Measurements from ENCODE around the gene FGF4. TPM values are rescaled to one million over a fixed set of nuclear protein-coding genes. Genes with fewer than 3 reads are reported as not detected.

FGF4 gene
- total RNA-seq, 2 experiments from 2014 or later: not detected

DNA sequence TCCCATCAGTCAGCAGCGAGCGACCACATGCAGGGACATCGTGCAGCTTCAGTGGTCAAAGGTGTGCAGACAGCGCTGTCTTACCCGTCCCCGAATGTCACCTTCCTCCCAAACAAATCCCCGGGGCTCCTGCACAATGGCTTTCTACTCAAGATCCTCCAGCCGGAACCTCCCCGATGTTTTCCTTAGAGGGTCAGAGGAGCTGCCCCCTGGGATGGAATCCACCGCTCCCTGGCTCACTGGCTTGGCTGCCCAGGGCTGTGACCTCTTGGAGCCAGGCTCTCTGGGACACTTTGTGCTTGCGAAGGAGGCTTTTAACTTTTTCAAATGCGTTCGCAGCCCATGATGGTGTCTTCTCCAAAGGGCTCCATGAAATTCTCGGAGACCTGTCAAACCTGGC is 54.0 kb downstream of the FGF4 start:
- H3K4me1 ChIP-seq (ENCODE audit: insufficient read depth, low read length, poor library complexity, severe bottlenecking): peaks cover 9% of the 10 kb centered on the region

More for the DNA sequence above, 54.0 kb downstream of the FGF4 start:
- intact Hi-C loops (cut with micrococcal nuclease; ENCODE audit: unreplicated experiment): no loop called here
- Histone ChIP-seq H3K4me3 (ENCODE audit: low read depth, low read length, poor library complexity, severe bottlenecking) (no peak overlapping the region), H3K79me2 (ENCODE audit: insufficient read depth, low read depth, low read length) (no peaks in the 10 kb centered on the region), H2AFZ (ENCODE audit: low read length) (no peak overlapping the region), H3K9me2 (ENCODE audit: insufficient read depth, low read length) (no peaks in the 10 kb centered on the region), H3K9me3 (ENCODE audit: low read length) (no peaks in the 10 kb centered on the region), H3K36me3 (ENCODE audit: insufficient read depth, low read length) (no peaks in the 10 kb centered on the region), H3K27ac (ENCODE audit: low read depth, low read length, poor library complexity, severe bottlenecking) (no peak overlapping the region), H4K20me1 (ENCODE audit: insufficient read depth, low read length) (no peaks in the 10 kb centered on the region), H3K4me2 (ENCODE audit: low read length) (no peak overlapping the region)
- DNase-seq (ENCODE audit: low spot score): no peak
- ChIA-PET CTCF (ENCODE audit: unreplicated experiment) (no interaction called here), POLR2A (no interaction called here)
- BruUV-seq (replicated peaks): no TSS peak
- TF ChIP-seq, protein P1, sequence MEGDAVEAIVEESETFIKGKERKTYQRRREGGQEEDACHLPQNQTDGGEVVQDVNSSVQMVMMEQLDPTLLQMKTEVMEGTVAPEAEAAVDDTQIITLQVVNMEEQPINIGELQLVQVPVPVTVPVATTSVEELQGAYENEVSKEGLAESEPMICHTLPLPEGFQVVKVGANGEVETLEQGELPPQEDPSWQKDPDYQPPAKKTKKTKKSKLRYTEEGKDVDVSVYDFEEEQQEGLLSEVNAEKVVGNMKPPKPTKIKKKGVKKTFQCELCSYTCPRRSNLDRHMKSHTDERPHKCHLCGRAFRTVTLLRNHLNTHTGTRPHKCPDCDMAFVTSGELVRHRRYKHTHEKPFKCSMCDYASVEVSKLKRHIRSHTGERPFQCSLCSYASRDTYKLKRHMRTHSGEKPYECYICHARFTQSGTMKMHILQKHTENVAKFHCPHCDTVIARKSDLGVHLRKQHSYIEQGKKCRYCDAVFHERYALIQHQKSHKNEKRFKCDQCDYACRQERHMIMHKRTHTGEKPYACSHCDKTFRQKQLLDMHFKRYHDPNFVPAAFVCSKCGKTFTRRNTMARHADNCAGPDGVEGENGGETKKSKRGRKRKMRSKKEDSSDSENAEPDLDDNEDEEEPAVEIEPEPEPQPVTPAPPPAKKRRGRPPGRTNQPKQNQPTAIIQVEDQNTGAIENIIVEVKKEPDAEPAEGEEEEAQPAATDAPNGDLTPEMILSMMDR (conservative IDR thresholded peaks at IDR 0.05; ENCODE audit: low read length): no peak
- TF ChIP-seq EZH2phosphoT487 (IDR thresholded peaks at IDR 0.05; ENCODE audit: borderline replicate concordance, low read depth, low read length): no peak

Other genes with a start within 250 kb of the FGF4 start
- 0.44 TPM in 1 of 2 replicates, not detected in the other for gene CCND1, start 134.2 kb downstream of the FGF4 start, total RNA-seq (2014; rRNA removed; shearing (Covaris generic))
- gene CCND1, start 134.2 kb downstream of the FGF4 start, total RNA-seq (2022): not detected in 2 replicates
- gene LTO1, start 100.0 kb downstream of the FGF4 start, total RNA-seq (2014; rRNA removed; shearing (Covaris generic)): 27.6 and 28.8 TPM in 2 replicates
- gene LTO1, start 100.0 kb downstream of the FGF4 start, total RNA-seq (2022): 34.5 and 35.9 TPM in 2 replicates
- gene FGF19, start 71.3 kb downstream of the FGF4 start, total RNA-seq (2014; rRNA removed; shearing (Covaris generic)): not detected in 2 replicates
- gene FGF19, start 71.3 kb downstream of the FGF4 start, total RNA-seq (2022): not detected in 2 replicates
- gene FGF3, start 44.1 kb upstream of the FGF4 start, total RNA-seq (2014; rRNA removed; shearing (Covaris generic)): not detected in 2 replicates
- gene FGF3, start 44.1 kb upstream of the FGF4 start, total RNA-seq (2022): not detected in 2 replicates